Stimulated activated effector memory CD8-positive, alpha-beta T cell treated with anti-CD3 and anti-CD28 coated beads, Interleukin-12 subunit alpha, Interleukin-12 subunit beta, amount 100 ng/mL, for 72 hours (primary cell): ENCODE data around the gene ZNF618.
"Not testable (repeated sequence)": the region's sequence is repeated elsewhere in the genome, so short reads cannot be mapped to it uniquely, and the experiment has no call there.

ENCODE experiments used
- ATAC-seq: fragments of 150-1000 bp; cut with Tn5 transposase; 2 replicates; pipeline ENCODE4 v1.10.0; 2021
- DNase-seq, 2 donors: peaks; one replicate each; pipeline ENCODE4 v3.0.0; 2021 to 2022; ENCODE audit warnings: low spot score in 2 of 2
- H3K27ac Mint-ChIP-seq: one replicate; pipeline ENCODE4 v1.8.0; 2022; ENCODE audit warnings: mild to moderate bottlenecking, mixed read lengths
- H3K36me3 Mint-ChIP-seq: one replicate; pipeline ENCODE4 v1.8.0; 2022; ENCODE audit warnings: mild to moderate bottlenecking, mixed read lengths
- H3K4me1 Mint-ChIP-seq: one replicate; pipeline ENCODE4 v1.8.0; 2022; ENCODE audit warnings: mixed read lengths
- H3K4me3 Mint-ChIP-seq: one replicate; pipeline ENCODE4 v1.8.0; 2022; ENCODE audit warnings: mild to moderate bottlenecking, mixed read lengths
- H3K9me3 Mint-ChIP-seq: one replicate; pipeline ENCODE4 v1.8.0; 2022; ENCODE audit warnings: mixed read lengths

ZNF618 gene

DNA sequence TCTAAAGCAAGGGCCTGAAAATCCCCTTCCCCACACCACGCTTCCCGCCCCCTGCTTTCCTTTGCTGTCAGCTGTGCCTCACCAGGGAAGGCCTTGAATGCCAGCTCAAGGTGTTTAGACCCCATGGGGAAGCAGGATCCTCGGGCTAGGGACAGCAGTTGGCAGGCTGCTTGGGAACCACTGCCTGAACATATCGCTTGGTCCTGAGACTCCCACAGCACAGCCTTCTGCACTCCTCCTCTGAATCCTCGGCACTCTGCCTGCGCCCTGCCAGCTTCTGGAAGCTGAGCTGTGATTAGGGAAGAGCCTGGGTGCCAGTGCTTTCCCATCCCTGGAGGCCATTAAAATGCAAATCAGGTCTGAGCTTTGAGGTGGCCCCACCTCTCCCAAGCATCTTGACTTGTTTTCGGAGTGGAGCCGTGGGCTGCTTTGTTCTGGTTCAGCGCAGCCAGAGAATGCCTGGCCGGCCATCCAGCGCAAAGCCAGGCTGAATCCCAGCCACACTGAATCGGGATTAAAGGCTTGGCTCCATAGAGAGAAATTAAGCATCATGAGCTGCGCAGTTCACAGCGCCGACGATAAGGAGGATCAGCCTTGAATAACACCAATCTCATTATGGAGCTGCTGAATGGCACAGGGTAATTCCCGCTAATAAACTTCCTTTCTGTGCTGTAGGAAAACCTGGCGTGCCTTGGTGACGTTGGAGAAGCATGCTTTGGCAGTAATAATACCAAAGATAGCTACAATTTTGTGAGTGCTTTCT is 162.0 kb downstream of the ZNF618 start:
- Mint-ChIP-seq H3K4me1 (no peaks in the 10 kb centered on the region), H3K36me3 (no peaks in the 10 kb centered on the region), H3K9me3 (no peaks in the 10 kb centered on the region), H3K4me3 (no peak overlapping the region), H3K27ac (no peak overlapping the region)
- ATAC-seq (no peak), DNase-seq (peak in 1 of 2 donors; percentile 38)

- no peaks in the 10 kb centered on the region for H3K4me1 Mint-ChIP-seq
- DNase-seq (no peak), ATAC-seq (no peak)
- H3K9me3 Mint-ChIP-seq = no peaks in the 10 kb centered on the region
- H3K36me3 Mint-ChIP-seq = no peaks in the 10 kb centered on the region
- H3K27ac Mint-ChIP-seq = no peak overlapping the region
- H3K4me3 Mint-ChIP-seq = no peak overlapping the region
Measured at GRCh38 chr9:114038724-114039313, 162.7 kb downstream of the ZNF618 start.

DNA sequence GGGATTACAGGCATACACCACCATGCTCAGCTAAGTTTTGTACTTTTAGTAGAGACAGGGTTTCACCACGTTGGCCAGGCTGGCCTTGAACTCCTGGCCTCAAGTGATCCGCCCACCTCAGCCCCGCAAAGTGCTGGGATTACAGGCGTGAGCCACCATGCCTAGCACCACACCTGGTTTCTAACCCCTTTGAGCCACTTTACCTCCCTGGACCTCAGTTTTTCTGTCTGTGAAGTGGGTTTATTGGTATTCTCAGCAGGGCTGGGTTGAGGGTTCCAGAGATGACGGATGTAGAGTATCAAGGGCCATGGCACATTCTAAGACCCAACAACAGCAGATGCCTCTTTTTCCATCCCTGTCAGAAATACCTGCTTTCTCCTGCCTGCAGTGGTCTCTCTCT is 163.4 kb downstream of the ZNF618 start:
- ATAC-seq (no peak), DNase-seq (no peak)
- Mint-ChIP-seq H3K27ac (no peak overlapping the region), H3K4me1 (no peaks in the 10 kb centered on the region), H3K36me3 (no peaks in the 10 kb centered on the region), H3K4me3 (no peak overlapping the region), H3K9me3 (no peaks in the 10 kb centered on the region)

GRCh38 chr9:114043660-114044059 is 167.6 kb downstream of the ZNF618 start:
- not testable (repeated sequence) for H3K36me3 Mint-ChIP-seq, H3K4me3 Mint-ChIP-seq, H3K9me3 Mint-ChIP-seq, DNase-seq, ATAC-seq, H3K27ac Mint-ChIP-seq, H3K4me1 Mint-ChIP-seq

GRCh38 chr9:114046237-114046755 is 170.2 kb downstream of the ZNF618 start:
- no peaks in the 10 kb centered on the region for H3K36me3 Mint-ChIP-seq
- H3K4me3 Mint-ChIP-seq = no peak overlapping the region
- H3K27ac Mint-ChIP-seq = no peak overlapping the region
- ATAC-seq (no peak), DNase-seq (no peak)
- no peaks in the 10 kb centered on the region for H3K9me3 Mint-ChIP-seq
- H3K4me1 Mint-ChIP-seq = no peaks in the 10 kb centered on the region

DNA sequence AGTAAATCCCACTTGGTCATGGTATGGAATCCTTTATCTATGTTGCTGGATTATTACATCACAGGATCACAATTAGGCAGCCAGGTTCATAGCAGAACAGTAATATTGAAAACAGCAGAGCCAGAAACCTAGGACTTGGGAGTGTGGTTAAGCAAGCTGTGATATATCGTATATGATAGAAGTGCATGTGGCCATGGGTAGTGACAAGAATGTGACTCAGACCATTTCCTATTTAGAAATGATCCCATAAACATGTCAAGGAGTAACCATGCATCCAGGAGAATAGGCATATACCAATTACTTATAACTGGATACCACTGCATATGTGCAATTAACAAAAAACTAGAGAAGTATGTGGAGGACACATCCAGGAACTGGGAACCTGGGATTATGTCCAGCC is 170.8 kb downstream of the ZNF618 start:
- Mint-ChIP-seq H3K27ac (no peak overlapping the region), H3K4me1 (no peaks in the 10 kb centered on the region)
- no peak for ATAC-seq

GRCh38 chr9:114047717-114048116 is 171.6 kb downstream of the ZNF618 start:
- ATAC-seq (no peak), DNase-seq (no peak)
- Mint-ChIP-seq H3K27ac (no peak overlapping the region), H3K36me3 (no peaks in the 10 kb centered on the region), H3K9me3 (no peaks in the 10 kb centered on the region), H3K4me3 (no peak overlapping the region), H3K4me1 (no peaks in the 10 kb centered on the region)

More for the DNA sequence above, 170.8 kb downstream of the ZNF618 start:
- no peaks in the 10 kb centered on the region for H3K9me3 Mint-ChIP-seq
- no peak overlapping the region for H3K4me3 Mint-ChIP-seq
- no peak for DNase-seq
- no peaks in the 10 kb centered on the region for H3K36me3 Mint-ChIP-seq

- Mint-ChIP-seq H3K4me1 (no peaks in the 10 kb centered on the region), H3K36me3 (no peaks in the 10 kb centered on the region), H3K27ac (no peak overlapping the region), H3K4me3 (no peak overlapping the region), H3K9me3 (no peaks in the 10 kb centered on the region)
- no peak for ATAC-seq
- no peak for DNase-seq
Measured at GRCh38 chr9:114048533-114049415, 172.7 kb downstream of the ZNF618 start.

GRCh38 chr9:114049441-114050225 is 173.5 kb downstream of the ZNF618 start:
- Mint-ChIP-seq H3K4me1 (no peaks in the 10 kb centered on the region), H3K9me3 (no peaks in the 10 kb centered on the region), H3K27ac (no peak overlapping the region), H3K4me3 (no peak overlapping the region), H3K36me3 (no peaks in the 10 kb centered on the region)
- ATAC-seq (no peak), DNase-seq (no peak)

DNA sequence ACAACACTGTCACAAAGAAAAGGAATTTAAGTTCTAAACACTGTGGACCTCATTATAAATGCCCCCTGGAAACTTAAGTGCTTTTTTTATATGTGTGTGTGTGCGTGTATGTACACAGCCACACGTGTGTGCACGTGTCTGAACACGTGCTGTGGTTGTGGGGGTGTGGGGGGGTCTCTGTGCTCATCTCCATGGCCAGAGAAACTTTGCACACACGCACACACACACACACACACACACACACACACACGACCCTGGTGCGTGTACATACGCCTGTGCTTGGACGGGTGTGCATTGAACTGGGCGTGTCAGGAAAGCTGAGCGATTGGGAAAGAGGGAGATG is 174.1 kb downstream of the ZNF618 start:
- Mint-ChIP-seq H3K36me3 (no peaks in the 10 kb centered on the region), H3K4me1 (no peaks in the 10 kb centered on the region), H3K27ac (no peak overlapping the region), H3K4me3 (no peak overlapping the region), H3K9me3 (no peaks in the 10 kb centered on the region)
- DNase-seq (no peak), ATAC-seq (no peak)

GRCh38 chr9:114050646-114051045 is 174.5 kb downstream of the ZNF618 start:
- Mint-ChIP-seq H3K4me1 (no peaks in the 10 kb centered on the region), H3K9me3 (no peaks in the 10 kb centered on the region), H3K36me3 (no peaks in the 10 kb centered on the region), H3K4me3 (no peak overlapping the region), H3K27ac (no peak overlapping the region)
- ATAC-seq = peak; percentile 20
- no peak for DNase-seq

- Mint-ChIP-seq H3K36me3 (no peaks in the 10 kb centered on the region), H3K4me3 (no peak overlapping the region), H3K4me1 (no peaks in the 10 kb centered on the region), H3K27ac (no peak overlapping the region), H3K9me3 (no peaks in the 10 kb centered on the region)
- ATAC-seq (no peak), DNase-seq (no peak)
Measured at GRCh38 chr9:114051281-114051680, 175.2 kb downstream of the ZNF618 start.

DNA sequence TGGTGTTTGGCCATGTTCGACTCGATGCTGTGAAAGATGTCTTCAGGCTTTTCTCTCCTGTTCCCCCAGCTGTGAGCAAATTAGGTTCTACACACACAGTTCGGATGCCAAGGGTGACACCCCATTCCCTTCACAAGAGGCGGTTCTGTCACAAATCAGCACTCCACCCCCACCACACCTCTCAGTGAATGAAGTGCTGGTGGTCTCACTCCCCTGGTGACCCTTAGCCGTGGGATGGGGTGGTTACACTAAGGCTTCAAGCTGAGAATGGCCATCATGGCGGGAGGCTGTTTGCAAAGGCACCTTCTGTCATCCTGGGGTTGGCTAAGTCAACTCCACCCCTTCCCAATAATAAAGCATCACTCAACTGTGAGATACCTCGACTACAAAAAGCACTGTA is 175.6 kb downstream of the ZNF618 start:
- no peak for ATAC-seq
- Mint-ChIP-seq H3K27ac (no peak overlapping the region), H3K4me3 (no peak overlapping the region), H3K9me3 (no peaks in the 10 kb centered on the region), H3K36me3 (no peaks in the 10 kb centered on the region), H3K4me1 (no peaks in the 10 kb centered on the region)
- no peak for DNase-seq

GRCh38 chr9:114053246-114054005 is 177.3 kb downstream of the ZNF618 start:
- DNase-seq (no peak), ATAC-seq (no peak)
- Mint-ChIP-seq H3K4me3 (no peak overlapping the region), H3K9me3 (no peaks in the 10 kb centered on the region), H3K4me1 (no peaks in the 10 kb centered on the region), H3K27ac (no peak overlapping the region), H3K36me3 (no peaks in the 10 kb centered on the region)
